HL-60 (cell line): Measurements from ENCODE around the gene EVI5.

ENCODE experiments used
- TF ChIP-seq, protein P1 (sequence below): IDR thresholded peaks from 2 replicates; pipeline ENCODE4 v1.6.1; 2012; ENCODE audit warnings: low read depth; ENCODE audit not compliant: insufficient replicate concordance
- TF ChIP-seq, protein P2 (sequence below): IDR thresholded peaks from one replicate; pipeline ENCODE4 v1.5.1; 2011; ENCODE audit warnings: low read length, control low read depth, inconsistent platforms; ENCODE audit not compliant: insufficient read depth

DNA sequence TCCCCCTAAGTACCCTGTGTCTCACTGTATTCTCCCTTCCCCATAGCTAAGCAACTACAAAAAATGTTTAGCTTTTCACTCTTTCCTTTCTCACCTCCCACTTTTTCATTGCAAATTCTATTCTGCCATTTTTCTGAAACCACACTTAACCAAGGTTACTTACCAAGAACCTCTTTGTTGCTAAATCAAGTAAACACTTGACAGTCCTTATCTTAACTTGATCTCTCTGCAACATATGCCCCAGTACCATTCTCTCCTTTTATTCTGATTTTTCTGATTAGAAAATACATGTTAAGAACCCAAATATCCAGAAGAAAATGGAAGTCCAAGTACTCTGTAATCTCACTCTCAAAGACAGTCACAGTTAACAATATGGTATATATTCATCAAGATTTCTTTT lies 16.0 kb downstream of the EVI5 start:
- TF ChIP-seq, protein P1, sequence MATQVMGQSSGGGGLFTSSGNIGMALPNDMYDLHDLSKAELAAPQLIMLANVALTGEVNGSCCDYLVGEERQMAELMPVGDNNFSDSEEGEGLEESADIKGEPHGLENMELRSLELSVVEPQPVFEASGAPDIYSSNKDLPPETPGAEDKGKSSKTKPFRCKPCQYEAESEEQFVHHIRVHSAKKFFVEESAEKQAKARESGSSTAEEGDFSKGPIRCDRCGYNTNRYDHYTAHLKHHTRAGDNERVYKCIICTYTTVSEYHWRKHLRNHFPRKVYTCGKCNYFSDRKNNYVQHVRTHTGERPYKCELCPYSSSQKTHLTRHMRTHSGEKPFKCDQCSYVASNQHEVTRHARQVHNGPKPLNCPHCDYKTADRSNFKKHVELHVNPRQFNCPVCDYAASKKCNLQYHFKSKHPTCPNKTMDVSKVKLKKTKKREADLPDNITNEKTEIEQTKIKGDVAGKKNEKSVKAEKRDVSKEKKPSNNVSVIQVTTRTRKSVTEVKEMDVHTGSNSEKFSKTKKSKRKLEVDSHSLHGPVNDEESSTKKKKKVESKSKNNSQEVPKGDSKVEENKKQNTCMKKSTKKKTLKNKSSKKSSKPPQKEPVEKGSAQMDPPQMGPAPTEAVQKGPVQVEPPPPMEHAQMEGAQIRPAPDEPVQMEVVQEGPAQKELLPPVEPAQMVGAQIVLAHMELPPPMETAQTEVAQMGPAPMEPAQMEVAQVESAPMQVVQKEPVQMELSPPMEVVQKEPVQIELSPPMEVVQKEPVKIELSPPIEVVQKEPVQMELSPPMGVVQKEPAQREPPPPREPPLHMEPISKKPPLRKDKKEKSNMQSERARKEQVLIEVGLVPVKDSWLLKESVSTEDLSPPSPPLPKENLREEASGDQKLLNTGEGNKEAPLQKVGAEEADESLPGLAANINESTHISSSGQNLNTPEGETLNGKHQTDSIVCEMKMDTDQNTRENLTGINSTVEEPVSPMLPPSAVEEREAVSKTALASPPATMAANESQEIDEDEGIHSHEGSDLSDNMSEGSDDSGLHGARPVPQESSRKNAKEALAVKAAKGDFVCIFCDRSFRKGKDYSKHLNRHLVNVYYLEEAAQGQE, result no peak
- TF ChIP-seq, protein P2, sequence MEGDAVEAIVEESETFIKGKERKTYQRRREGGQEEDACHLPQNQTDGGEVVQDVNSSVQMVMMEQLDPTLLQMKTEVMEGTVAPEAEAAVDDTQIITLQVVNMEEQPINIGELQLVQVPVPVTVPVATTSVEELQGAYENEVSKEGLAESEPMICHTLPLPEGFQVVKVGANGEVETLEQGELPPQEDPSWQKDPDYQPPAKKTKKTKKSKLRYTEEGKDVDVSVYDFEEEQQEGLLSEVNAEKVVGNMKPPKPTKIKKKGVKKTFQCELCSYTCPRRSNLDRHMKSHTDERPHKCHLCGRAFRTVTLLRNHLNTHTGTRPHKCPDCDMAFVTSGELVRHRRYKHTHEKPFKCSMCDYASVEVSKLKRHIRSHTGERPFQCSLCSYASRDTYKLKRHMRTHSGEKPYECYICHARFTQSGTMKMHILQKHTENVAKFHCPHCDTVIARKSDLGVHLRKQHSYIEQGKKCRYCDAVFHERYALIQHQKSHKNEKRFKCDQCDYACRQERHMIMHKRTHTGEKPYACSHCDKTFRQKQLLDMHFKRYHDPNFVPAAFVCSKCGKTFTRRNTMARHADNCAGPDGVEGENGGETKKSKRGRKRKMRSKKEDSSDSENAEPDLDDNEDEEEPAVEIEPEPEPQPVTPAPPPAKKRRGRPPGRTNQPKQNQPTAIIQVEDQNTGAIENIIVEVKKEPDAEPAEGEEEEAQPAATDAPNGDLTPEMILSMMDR, result no peak
